ENCODE results near the gene SPR.

- TF ChIP-seq POLR2AphosphoS5 (IDR thresholded peaks at IDR 0.05; ENCODE audit: low read depth) (no peak), CTCF (IDR thresholded peaks at IDR 0.05; ENCODE audit: insufficient read depth, low read length) (no peak), REST (IDR thresholded peaks at IDR 0.05; ENCODE audit: insufficient replicate concordance, low read depth) (no peak), GABPA (IDR thresholded peaks at IDR 0.05; ENCODE audit: low read depth) (no peak)
Observed at GRCh38 chr2:72895154-72895553, 7.9 kb downstream of the SPR start.

Data from HL-60 (cell line).